ENCODE measurements around the gene SRP68. TPM values are rescaled to one million over a fixed set of nuclear protein-coding genes. Genes with fewer than 3 reads are reported as not detected.

SRP68 gene
- total and polyA plus RNA-seq, 2 of the 4 experiments (the other 2 are of a cell fraction): 47.1 to 82.6 TPM

- Histone ChIP-seq H3K4me3 (ENCODE audit: insufficient read depth, low read depth, low read length) (no peak overlapping the region), H3K56ac (ENCODE audit: extremely low read depth, insufficient read depth, low read length) (no peak overlapping the region), H3K14ac (replicated peaks; ENCODE audit: low read depth, low read length) (no peak overlapping the region), H3K9ac (ENCODE audit: low read depth, low read length) (no peak overlapping the region), H2AFZ (replicated peaks; ENCODE audit: low read length, poor library complexity) (no peak overlapping the region), H2BK5ac (ENCODE audit: low read depth, low read length, poor library complexity, severe bottlenecking) (no peak overlapping the region), H2BK20ac (ENCODE audit: low read depth, low read length) (no peak overlapping the region), H3K4me1 (ENCODE audit: control insufficient read depth, insufficient read depth, low read length) (peaks cover 7% of the 10 kb centered on the region), H3K4me2 (ENCODE audit: low read depth, low read length) (no peak overlapping the region), H3K18ac (ENCODE audit: low read depth, low read length) (no peak overlapping the region), H3K9me3 (ENCODE audit: control insufficient read depth, insufficient read depth, low read length) (no peaks in the 10 kb centered on the region), H4K20me1 (ENCODE audit: insufficient read depth, low read length) (no peaks in the 10 kb centered on the region), H4K8ac (ENCODE audit: low read depth in 2 of 2, low read length in 2 of 2) (no peak overlapping the region), H2BK15ac (ENCODE audit: low read depth, low read length) (no peak overlapping the region), H2AK5ac (ENCODE audit: low read depth, low read length) (no peak overlapping the region), H2AK9ac (replicated peaks; ENCODE audit: low read depth, low read length, poor library complexity) (no peak overlapping the region), H3K79me1 (ENCODE audit: low read depth in 1 of 2, low read length in 2 of 2) (no peaks in the 10 kb centered on the region), H3K9me1 (ENCODE audit: insufficient read depth, low read length) (no peaks in the 10 kb centered on the region), H3K27ac (ENCODE audit: insufficient read depth, low read length) (no peak overlapping the region), H3K36me3 (ENCODE audit: control insufficient read depth, insufficient read depth, low read length) (no peaks in the 10 kb centered on the region), H3K27me3 (ENCODE audit: control insufficient read depth, insufficient read depth, low read length) (peaks cover 30% of the 10 kb centered on the region), H4K91ac (ENCODE audit: insufficient read depth, low read depth, low read length) (no peak overlapping the region), H3K23ac (ENCODE audit: low read depth, low read length) (no peak overlapping the region), H4K5ac (ENCODE audit: low read depth, low read length) (no peak overlapping the region), H2BK120ac (ENCODE audit: low read depth, low read length) (no peak overlapping the region), H3K4ac (ENCODE audit: low read depth, low read length) (no peak overlapping the region)
- POLR2A ChIA-PET (ENCODE audit: unreplicated experiment): interaction anchor here (0.6 kb wide), 1 partner anchor 269 kb away, joined by 12 read pairs; no protein-coding TSS in a partner anchor
- intact Hi-C loops (cut with micrococcal nuclease) (no loop called here), in situ Hi-C loops (cut with MboI; ENCODE audit: low sequenced_read_pairs) (loop anchor here (10.0 kb wide), 1 partner anchor 277 kb away; no protein-coding TSS in a partner anchor), dilution Hi-C loops (cut with HindIII; ENCODE audit: low sequenced_read_pairs, unreplicated experiment) (no loop called here)
- 83% methylated on average over 6 of the region's 21 CpGs; no CpG with 5 or more reads in 1 of the 2 experiments for WGBS, 2 experiments (ENCODE audit: extremely low coverage in 2 of 2, insufficient read length in 1 of 2)
- CTCF ChIA-PET: interaction anchor here (0.6 kb wide), 1 partner anchor 675 kb away, joined by 5 read pairs; no protein-coding TSS in a partner anchor
- no TSS peak for BruUV-seq (replicated peaks)
- ATAC-seq (ENCODE audit: low read depth) (no peak), DNase-seq (no peak)
- TF ChIP-seq CHD1 (IDR thresholded peaks at IDR 0.05; ENCODE audit: low read depth, low read length) (no peak), NFE2L2 (IDR thresholded peaks at IDR 0.05; ENCODE audit: low read depth, low read length) (no peak), ELK1 (IDR thresholded peaks at IDR 0.05; ENCODE audit: borderline replicate concordance, low read depth, low read length) (no peak), USF2 (IDR thresholded peaks at IDR 0.05; ENCODE audit: low read depth, low read length) (no peak), CEBPB (IDR thresholded peaks at IDR 0.05; ENCODE audit: low read depth, low read length) (no peak), FOS (IDR thresholded peaks at IDR 0.05; ENCODE audit: low read depth, low read length) (no peak), BHLHE40 (IDR thresholded peaks at IDR 0.05; ENCODE audit: low read depth, low read length) (no peak), SMC3 (IDR thresholded peaks at IDR 0.05; ENCODE audit: low read depth, low read length) (no peak)
Measured at GRCh38 chr17:76017481-76018339, 54.6 kb downstream of the SRP68 start.

All from IMR-90 (cell line).